NCI-H345 (cell line): Measurements from ENCODE around the gene MAP4K4.

Source experiments
- DNase-seq: peaks from one replicate; lab custom pipeline; 2025; lab: John Stamatoyannopoulos, UW

The MAP4K4 gene

DNA sequence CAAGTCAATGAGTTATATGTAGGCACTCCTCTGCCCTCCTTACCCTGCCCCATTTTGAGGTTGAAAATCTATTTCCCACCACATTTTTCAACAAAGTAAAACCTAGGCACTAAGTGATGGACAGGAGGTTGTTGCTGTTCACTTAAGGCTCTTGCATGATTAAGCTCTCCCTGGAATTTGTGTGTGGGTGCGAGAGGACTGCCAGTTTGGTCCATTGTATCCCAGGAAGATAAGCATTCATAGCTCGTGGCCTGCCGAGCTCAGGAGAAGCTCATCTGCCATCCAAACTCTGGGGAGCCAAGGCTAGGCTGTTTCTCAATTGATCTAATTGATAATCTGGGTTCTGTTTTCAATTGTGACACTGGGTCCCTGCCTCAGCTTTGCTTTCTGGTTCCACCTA lies 4.7 kb upstream of the MAP4K4 start:
- DNase-seq, result no peak

DNA sequence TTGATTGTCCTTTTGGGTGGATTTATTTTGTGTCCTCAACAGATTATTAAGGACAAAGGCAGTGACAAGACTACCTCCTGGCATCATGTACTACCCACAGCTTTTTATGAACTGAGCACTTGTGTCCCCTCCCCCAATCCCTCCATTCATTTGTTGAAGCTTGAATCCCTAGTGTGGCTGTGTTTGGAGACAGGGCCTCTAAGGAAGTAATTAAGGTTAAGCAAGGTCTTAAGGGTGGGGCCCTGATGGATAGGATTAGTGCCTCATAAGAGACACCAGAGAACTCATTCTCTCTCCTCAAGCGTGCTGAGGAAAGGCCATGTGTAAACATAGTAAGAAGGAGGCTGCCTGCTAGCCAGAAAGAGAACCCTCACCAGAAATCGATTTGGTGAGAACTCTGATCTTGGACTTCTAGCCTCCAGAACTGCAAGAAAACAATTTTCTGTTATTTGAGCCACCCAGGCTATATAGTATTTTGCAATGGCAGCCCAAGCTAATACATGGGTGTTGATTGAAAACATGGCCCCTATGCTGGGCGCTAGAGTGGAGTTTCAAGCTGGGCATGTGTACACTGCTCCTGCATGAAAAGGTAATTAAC lies 3.4 kb upstream of the MAP4K4 start:
- no peak for DNase-seq

DNA sequence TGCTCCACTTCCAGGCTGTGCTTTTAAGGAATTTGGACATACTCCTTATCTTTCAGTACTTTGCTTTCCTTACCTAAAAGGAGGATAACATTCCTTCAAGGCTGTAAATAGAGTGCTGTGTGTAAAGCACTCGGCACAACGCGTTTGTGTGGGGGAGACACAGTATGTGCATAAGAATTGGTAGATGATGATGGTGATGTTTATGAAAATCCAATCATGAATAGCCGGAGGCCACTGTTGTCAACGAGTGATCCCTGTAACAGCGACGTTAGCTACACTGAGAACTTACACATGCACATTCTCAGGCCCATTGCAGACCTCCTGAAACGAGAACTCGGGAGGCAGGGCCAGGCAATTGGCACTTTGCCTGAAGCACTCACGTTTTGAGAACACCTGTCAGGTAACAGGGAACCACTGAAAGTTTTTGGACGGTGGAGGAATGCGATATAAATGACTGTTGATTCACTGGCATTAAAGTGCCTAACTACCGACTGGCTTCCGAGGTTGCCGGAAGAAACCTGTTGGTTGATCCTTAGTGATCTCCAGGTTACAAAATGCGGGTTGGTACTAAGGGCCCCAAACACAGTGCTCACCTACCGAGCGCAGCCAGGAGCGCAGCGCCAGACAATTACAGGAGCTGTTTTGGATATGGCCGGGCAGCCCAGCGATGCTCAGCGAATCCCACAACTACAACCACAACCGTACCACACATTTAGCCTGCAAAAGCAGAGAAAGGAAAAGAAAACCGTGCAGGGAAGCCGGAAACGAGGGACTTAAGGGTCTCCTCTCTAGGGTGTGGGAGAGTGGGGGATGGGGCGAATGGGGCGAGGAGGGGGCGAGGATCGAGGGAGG lies 1.0 kb upstream of the MAP4K4 start:
- peak; percentile 68 for DNase-seq

DNA sequence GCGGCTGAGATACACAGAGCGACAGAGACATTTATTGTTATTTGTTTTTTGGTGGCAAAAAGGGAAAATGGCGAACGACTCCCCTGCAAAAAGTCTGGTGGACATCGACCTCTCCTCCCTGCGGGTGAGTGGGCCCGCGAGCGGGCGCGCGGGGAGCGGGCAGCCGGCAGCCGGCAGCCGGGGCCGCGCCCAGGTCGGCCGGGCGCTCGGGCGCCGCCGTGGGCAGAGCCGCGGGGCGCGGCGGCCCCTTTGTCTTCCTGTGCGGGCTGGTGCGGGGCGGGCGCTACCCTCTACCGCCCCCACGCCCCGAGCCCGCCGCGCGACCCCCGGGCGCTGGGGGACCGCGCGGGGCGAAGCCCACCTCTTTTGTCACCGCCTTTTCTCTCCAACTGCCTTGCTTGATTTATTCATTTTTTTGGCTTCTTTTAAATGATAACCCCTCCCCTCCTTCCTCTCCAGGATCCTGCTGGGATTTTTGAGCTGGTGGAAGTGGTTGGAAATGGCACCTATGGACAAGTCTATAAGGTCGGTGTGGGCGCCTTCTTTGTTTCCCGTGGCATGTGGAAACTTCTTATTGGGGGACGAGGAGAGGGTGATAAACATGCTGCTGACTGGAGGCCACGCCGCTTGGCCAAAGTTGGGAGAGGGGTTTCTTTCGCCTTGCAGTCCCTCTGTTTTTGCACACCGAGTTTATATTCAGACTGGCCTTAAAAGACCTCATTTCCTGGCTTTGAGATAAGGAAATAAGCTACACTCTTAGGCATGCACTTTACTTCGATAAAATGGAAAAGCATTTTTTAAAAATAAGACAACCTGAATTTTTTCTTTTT lies 722 bp downstream of the MAP4K4 start:
- DNase-seq, result peak; percentile 42

DNA sequence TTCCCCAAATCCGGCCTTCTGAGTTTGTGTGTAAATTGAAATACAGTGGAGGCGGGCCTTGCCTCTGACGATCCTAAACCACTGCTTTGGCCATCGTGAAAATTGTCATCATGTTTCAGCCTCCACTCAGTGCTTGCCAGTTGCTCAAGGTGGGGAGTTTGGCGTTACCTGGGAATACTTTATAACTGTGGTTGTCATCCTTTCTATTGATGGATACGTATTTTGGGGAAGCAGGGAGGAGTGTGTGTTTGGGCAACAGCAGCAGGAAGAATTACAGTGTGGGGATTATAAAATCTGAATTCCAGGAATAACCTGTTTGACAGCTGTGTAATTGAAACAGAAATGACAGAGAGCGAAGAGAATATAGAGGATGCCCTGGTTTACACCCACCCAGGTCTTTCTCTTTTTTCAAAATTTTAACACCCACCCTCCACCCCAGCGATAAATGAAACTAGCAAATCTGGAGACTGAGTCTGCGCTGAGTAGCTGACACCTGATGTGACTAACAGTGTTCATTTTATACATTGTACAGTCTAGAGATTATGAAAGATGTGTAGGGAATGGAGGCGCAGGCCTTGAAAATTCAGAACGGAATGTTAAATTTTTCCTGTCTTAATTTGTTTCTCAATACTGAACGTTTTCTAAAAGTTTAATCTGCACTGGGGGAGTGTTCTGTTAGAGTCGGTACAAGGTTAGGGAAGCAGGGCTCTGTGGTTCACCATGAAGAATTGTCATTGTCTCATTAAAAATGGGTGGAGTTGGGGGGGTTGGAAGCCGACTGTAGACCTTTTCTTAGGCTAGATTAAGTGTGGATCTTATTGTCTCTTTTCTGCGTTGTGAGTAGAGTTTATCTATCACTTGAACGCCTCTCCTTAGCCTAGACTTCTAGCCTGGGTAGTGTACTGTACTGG lies 1.6 kb downstream of the MAP4K4 start:
- DNase-seq, result peak; percentile 29

DNA sequence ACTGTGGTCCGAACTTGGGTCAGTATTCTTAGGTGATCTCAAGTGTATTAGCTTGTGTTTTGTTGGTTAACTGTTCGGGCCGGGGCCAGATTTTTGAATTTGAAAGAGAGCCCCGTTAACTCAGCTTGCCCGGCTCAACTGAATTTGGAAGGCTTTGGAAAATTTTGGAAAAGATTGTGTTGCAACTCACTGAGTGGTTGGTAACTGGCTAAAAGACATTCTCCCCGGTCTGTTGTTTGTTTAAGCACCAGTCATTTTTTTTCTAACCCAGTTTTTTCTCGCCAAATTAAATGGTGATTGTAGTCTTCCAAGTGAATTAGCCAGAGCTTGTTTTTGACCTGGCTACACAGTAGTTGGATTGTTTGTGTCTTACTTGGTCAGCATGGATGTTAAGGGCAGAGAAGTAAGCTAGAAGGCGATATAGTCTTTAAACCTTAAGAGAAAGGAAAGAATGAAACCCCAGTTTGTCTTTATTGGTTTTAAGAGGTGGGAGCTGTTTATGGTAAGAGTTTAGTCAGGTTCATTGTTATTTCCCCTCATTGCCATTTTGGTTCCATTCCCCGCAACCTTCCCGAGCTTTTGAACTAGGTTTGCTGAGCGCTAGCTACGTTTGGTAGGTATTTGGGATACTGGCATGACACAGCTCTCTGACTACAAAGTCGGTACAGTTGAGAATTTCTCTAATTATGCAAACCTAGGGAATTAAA lies 2.4 kb downstream of the MAP4K4 start:
- DNase-seq, result no peak

DNA sequence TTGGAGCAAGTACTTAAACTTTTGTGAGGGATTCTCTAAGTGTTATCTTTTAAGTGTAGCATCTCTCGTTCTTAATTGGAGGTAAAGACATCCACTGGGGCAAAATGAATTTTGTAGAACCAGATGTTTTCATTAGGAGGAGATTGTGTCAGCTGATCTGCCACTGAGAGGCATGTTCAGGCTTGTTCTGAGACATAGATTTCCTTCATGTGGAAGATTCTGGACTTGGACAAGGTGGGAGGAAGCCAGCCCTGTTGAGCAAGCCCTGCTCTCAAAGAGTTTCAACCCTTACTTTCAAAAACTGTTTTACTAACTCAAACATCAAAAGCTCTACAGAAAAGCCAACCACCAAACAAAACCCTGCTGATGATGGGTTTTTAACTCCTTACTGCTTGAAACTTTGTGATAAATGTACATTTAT lies 6.5 kb downstream of the MAP4K4 start:
- DNase-seq, result no peak

DNA sequence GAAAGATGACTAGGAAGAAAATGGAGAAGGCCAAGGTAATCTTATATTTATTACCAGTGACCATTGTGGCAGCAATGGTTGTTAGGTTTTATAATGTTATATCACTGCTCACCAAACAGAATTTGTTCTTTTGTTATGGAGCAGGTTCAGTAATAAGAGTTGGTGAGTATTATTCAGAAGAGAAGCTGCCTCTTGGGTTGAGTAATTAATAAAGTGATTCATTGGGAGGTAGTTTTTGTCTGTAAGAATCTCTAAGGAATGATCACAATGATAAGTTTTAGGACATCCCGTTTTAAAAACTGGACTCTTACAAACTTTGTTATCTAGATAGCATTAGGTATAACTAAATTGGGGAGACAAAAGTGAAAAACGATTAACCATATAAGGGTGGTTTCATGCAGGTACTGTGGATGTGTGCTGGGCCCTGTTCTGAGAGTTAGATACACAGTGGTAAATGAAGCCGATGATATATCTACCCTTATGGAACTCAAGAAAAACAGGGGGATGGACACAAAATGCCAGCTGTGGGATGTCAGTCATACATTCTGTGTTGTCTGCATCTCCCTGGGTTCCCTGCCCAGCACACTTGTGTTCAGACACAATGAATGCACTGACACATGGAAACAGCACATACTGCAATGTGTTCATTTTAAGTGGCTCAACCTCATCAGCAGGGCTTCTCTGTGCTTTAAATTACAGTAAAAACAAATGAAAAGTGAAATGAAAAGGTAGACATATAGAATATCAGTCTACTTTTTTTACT lies 7.5 kb downstream of the MAP4K4 start:
- no peak for DNase-seq

DNA sequence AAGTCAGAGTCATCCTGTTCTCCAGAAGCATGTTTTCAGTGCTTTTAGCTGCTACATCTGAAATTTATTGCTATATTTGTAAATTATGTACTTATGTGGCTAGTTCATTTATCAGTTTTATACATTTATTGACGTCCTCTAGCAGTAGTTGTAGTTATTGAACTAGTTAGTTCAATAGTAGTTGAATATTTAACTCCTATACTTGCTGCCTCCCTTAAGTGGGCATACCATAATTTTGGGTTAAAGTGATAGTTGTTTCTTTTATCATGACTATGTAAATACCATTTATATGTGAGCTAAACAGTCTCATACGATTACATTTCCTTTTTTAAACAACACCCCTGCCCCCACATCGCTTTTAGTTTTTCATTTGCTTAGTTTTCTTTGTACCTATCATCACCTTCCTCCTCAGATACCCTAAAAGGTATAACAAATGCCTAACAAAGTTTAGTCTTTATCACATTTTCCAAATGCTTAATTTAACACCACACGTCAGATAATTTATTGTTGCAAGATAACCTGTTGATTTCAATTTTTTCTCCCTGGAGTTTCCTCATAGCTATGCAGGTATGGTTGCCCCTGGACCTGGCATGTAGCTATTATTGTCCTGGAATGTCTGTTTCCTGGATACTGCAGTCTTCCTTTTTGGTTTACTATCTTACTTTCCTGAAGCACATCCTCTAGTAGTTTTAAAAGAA lies 8.8 kb downstream of the MAP4K4 start:
- DNase-seq, result no peak

DNA sequence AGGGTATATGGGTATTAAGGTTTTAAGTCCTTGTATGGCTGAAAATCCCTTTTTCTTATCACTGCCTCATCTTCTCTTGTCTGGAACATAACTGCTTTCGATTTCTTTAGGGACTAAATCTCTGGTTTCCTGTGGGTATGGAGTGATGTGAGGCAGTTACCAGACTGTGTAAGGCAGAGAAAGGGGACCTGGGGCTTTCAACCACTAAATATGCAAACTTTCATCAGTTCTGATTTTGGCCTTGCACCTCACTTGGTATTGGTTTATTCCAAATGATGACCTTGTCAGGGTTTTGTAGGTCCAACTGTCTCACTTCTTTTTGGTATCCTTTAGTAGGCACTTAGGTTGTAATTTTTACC lies 9.3 kb downstream of the MAP4K4 start:
- no peak for DNase-seq

DNA sequence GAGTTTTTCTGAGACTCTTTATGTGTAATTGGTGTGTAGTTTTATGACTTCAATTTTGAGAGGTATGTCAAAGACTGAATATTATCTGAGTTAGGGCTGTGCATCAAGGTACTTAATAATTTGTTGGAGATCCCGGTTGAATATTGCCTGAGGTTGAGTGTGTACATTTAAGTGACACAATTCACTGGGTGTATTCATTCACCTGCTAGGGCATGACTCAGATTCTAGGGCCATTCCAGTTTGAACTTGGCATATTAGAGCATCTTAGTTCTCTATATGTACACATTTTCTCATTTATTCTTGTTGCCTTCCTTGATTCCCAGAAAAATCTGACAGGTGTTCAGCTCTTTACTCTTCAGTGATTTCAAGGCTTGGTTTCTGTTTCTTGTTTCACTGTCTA lies 12.5 kb downstream of the MAP4K4 start:
- DNase-seq, result no peak

DNA sequence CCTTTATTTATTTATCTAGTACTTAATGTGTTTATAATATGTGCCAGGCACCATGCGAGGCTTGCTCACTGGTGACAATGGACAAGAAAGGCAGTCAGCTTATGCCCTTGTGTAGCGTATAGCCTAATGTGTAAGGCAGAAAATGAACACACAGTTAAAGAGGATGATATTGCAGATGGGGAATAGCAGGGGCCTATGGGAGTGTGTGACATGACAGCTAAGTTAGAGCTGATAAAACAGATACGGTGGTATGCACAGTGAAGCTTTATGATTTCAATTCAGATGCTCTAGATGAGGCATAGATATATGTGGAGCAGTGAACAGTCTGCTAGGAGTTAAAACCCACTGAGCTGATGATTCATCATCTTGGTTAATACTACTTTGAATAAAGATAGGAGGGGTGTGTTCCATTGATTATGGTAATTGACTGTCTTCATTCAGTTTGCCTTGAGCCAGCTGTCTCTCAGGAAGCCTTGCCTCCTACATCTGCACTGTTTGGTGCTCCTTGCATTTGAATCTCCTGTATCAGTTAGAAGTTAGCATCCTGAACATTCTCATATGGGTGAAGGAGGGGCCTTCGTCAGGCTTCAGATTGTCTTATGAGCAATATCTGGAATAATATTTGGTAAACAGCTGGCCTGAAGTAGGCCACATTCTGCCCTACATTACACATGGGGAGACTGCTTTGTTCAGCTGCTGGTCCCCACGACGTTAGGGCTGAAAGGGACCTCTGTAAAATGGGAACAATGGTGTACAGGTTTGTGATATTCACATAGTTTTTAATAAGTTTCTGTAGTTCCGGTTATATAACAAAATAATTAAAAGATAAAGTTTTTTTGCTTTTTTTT lies 13.2 kb downstream of the MAP4K4 start:
- no peak for DNase-seq

DNA sequence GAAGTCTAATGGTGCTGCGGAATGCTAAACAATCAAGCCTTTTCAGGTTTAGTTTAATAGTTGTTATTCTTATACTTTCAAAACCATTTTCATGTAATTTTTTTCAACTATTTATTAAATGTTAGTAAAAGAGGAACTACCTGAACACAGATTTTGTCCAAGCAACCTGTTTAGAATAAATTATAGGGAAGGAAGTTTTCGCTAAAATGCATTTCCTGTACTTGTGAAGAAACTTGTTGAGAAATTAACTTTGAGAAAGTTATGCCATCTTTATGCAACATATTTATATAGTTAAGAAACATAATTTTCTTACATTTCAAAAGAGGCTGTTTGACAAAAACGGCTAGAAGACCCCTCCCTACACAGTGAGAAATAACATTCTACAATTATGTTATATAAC lies 16.6 kb downstream of the MAP4K4 start:
- DNase-seq, result no peak

DNA sequence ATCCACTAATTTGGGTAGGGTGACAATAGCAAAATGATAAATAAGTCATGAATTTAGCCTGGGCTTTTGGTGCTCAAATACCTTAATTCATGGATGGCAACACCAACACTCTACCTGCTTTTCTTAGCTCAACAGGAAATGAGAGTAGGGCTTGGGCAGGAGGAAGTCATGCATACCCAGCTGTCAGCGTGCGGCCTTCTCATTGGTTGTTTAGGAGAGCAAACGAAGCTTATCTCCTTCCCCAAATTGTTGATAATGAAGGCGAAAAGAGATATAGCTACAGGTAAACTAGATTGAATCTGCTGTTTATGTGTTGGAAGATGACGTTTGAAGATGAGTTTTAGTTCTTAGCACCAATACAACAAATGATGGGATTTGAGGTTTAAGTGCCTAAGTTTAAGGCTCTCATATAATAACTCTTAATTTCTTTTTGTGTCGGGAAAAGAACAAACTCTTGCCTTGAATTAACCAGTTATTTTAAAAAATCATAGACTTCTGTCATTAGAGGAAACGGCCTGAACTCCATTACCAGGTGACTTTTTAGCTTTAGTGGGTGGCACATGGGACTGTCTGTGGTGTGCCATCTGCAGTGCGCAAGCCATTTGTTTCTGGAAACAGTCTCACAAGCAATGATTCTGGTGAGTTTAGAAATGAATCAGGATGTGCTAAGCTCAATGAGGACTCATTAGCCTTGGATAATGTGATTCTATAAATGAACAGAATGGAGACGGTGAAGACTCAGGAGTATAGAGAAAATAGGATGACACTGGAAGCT lies 19.8 kb downstream of the MAP4K4 start:
- no peak for DNase-seq

DNA sequence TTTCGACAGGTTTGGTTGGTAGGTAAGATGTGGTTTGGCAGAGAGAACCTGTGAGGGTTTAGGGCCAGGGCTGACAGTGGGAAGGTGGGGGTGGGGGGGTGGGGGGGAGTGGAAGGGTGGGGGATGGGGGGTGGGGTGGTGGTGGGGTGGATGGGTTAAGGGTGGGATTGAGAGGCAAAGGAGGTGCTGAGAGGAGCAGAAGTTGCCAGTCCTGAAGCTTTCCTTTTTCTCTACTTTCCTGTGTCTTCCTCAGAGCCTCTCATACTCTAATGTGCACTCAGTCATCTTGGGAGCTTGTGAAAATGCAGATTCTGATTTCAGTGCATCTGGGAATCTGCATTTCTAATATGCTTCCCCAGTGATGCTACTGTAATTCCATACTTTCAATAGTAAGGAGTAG lies 21.0 kb downstream of the MAP4K4 start:
- no peak for DNase-seq

DNA sequence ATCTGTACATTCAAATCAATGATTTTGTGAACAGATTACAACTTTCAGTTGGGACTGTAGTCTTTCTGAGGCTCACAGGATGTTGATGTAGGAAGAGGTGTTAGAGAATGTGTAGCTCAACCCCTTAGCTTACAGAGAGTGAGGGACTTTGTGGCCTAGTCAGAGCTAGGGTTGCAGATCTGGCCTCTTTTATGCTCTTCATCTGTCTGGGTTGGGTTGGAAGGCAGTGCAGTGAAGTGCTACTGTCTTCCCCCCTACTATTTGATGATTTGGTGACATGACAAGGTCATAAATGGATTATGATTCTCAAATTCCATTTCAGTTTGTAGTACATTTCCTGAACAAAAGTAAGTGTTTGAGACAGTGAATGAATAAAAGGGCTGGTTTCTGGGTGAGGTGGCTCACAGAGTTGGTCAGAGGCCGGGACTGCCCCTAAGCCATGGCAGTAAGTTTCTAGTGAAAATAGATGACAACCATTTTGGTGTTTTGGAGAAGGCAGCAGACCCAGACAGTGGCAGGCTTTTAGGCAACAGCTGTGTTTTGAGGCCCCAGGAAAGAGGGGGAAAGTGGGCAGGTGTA lies 21.6 kb downstream of the MAP4K4 start:
- no peak for DNase-seq

DNA sequence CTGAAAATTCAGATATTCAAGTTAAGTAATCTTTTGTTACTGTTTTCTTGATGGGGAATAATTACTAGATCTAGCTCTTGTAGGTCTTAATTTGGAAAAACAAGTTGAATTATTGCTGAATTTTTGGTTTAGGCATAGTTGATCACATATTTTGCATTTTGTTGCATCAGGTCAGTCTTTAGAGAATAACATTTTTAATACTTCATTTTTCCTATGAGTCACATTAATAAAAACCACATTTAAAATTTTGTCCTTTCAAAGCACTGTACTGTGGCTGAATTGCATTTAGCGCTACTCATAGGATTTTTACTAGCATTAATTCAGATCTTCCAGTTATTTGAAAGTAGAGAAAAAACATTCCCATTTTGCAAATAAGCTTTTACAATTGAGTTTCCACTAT lies 23.2 kb downstream of the MAP4K4 start:
- DNase-seq, result no peak

DNA sequence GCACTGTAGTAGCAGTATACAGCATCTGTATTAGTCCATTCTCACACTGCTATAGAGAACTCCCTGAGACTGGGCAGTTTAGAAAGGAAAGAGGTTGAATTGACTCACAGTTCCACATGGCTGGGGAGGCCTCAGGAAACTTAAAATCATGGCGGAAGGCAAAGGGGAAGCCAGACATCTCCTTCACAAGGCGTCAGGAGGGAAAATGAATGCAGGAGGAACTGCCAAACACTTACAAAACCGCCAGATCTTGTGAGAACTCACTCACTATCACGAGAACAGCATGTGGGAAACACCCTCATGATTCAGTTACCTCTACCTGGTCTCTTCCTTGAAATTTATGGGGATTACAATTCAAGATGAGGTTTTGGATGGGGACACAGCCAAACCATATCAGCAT lies 25.4 kb downstream of the MAP4K4 start:
- DNase-seq, result no peak
